GM20000 (cell line): Measurements from ENCODE around the gene MKNK1.

Experiments used
- DNase-seq: peaks from one replicate; pipeline ENCODE4 v3.0.0; 2012; ENCODE audit warnings: low spot score
- TF ChIP-seq, protein P1 (sequence below): IDR thresholded peaks from 2 replicates; pipeline ENCODE4 v1.5.1; 2012; ENCODE audit warnings: mild to moderate bottlenecking, control low read depth; ENCODE audit errors: extremely low read depth, missing control alignments

The MKNK1 gene

DNA sequence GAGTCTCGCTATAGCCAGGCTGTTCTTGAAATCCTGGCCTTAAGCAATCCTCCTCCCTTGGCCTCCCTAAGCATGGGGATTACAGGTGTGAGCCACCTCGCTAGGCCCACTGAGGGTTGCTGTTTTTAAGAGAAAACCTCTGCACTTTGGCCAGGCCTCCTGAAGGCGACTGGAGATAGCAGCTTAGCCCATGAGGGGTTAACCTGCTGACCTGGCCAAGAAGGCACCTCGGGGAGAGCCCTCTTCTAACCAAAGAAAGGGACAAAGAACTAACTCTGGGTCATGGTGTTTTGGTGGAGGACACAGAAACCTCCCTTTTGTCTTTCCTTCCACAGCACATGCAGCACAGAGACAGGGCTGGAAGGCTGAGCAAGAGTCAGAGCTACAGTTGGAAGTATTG lies 35.0 kb downstream of the MKNK1 start:
- TF ChIP-seq, protein P1, sequence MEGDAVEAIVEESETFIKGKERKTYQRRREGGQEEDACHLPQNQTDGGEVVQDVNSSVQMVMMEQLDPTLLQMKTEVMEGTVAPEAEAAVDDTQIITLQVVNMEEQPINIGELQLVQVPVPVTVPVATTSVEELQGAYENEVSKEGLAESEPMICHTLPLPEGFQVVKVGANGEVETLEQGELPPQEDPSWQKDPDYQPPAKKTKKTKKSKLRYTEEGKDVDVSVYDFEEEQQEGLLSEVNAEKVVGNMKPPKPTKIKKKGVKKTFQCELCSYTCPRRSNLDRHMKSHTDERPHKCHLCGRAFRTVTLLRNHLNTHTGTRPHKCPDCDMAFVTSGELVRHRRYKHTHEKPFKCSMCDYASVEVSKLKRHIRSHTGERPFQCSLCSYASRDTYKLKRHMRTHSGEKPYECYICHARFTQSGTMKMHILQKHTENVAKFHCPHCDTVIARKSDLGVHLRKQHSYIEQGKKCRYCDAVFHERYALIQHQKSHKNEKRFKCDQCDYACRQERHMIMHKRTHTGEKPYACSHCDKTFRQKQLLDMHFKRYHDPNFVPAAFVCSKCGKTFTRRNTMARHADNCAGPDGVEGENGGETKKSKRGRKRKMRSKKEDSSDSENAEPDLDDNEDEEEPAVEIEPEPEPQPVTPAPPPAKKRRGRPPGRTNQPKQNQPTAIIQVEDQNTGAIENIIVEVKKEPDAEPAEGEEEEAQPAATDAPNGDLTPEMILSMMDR, result no peak
- DNase-seq, result no peak

DNA sequence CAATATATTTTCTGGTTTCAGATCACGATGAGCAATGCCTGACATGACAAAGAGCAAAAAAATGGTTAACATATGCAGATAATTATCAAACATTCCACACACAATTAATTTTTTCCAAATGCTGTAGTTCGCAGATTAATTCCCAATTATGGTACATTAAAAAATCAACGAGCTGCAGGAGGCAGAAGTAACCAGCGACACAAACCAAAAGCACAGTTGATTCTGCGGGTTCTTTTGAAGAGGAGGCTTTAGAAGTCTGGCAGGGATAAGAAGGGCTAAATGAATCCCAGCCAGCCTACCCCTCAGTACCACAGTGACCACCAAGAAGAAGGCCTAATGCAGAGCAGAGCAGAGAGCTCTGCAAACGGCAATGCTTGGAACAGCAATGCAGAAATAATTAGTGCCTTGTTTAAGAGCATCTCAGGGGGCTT lies 35.6 kb downstream of the MKNK1 start:
- DNase-seq, result no peak
- TF ChIP-seq, protein P1, result no peak

DNA sequence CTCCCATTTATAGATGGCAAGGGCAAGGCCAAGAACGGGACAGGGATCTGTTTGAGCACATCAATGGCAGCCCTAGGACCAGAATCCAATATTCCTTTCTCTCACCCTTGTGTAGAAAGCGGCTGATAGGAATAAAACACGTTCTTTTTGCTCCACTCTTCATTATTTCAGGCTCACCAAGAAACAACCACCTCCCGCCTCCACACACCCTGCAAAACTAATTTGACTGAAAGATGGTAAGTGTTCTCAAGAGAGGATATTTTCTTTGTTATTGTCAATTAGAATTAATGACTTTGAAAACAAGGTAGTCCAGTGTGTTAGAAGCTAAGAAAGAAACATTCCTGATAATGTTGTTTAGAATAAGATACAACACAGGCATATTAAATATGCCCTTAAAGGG lies 40.7 kb downstream of the MKNK1 start:
- DNase-seq, result no peak
- TF ChIP-seq, protein P1, result no peak

DNA sequence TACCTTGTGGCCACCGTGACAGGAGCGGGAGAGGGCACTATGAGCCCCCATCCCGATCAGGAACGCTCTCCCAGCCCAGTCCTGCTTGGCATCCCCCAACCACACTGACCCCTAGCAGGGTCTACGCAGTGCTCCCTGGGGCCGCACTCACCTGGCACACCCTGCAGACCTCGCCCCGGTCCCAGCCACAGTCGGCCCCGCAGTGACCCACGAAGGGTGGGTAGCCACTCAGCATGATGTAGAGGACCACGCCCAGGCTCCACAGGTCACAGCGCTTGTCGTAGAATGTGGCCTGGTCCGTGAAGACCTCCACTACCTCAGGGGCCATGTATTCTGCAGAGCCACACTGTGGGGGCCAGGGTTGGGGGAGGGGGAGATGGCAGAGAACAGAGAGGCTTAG lies 41.6 kb downstream of the MKNK1 start:
- TF ChIP-seq, protein P1, result no peak
- DNase-seq, result no peak

DNA sequence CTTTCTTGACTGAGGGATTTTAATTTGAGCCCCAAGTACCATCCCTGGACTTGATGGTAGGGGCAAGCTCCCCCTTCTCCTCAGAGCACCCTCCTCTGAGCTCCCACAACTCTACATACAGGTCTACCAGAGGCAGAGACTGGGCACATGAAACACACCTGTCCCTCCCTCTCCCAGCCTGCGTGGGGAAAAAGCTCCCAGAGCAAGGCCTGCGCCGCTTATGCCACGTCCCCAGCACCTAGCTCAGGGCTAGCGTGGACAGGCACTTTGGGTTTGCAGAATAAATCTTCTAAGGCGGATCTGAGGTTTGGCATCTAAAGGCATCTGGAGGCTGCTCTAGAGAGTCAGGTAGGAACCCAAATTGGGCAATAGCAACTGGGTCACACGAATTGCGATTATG lies 45.1 kb downstream of the MKNK1 start:
- DNase-seq, result no peak
- TF ChIP-seq, protein P1, result no peak

DNA sequence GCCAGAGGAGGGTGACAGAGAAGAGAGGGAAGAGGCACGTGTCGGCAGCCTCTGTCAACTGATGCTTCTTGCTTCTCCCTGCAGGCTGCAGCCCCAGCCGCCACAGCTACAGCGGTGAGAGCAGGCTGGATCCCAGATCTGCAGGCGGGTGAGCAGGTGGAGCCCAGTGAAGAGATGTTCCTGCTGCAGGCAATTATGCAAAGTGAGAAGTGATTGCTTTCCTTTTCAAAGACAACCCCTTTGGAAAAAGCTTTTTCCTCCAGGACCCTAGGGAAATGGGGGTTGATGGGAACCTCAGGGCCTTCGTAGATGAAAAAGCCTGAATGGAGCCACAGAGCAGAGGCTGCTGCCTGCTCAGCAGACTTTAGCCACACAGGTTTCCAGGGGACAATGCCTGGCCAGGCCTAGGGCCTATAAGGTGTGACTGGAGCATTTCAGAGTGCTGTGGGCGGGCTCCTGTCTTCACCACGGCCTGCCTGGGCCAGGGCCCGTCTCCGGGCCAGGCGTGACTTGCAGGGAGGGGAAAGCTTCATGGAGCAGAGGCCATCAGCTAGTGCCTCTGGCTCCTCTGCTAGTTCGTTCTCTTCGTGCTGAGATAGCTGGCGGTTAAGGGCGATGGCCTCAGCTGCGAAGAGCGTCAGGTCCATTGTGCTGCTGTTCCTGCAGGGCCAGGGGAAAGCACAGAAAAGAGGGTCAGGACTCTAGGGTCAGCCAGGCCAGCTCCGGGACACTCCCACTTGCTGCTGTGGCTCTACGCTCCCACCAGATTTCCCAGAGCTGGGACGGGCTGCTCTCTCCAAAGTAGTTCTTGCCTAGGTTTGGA lies 45.7 kb downstream of the MKNK1 start:
- TF ChIP-seq, protein P1, result no peak
- no peak for DNase-seq

DNA sequence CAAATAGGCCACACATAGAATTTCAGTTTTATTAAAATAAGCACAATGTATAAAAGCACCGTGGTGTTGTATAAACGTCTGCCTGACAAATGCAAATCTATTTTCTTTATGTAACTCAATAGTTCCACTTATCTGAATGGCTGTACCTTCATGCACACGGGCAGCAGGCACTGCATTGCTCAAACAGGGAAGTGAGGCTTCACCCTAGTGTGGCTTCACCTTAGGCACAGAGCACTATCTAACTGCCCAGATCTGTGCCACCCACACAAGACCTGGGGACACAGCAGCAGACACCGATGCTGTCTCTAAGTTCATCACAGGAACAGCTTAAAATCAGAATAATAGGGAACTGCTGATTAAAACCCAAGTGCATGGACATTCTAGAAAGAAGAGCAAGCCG lies 46.7 kb downstream of the MKNK1 start:
- no peak for DNase-seq
- TF ChIP-seq, protein P1, result no peak
